AG10803 (cell line): Measurements from ENCODE around the gene PTPRU.
"Not testable (repeated sequence)": the region's sequence is repeated elsewhere in the genome, so short reads cannot be mapped to it uniquely, and the experiment has no call there.

Experiments used
- DNase-seq: peaks from one replicate; pipeline ENCODE4 v3.0.0; 2010; ENCODE audit warnings: low read depth
- H3K4me3 ChIP-seq: 2 replicates; pipeline ENCODE4 v1.5.1; 2011; ENCODE audit warnings: mild to moderate bottlenecking, low read length, control low read depth
- TF ChIP-seq, protein P1 (sequence below): conservative IDR thresholded peaks from 2 replicates; pipeline ENCODE4 v1.5.1; 2011; ENCODE audit warnings: mild to moderate bottlenecking, low read length, control low read depth, inconsistent platforms

PTPRU gene

DNA sequence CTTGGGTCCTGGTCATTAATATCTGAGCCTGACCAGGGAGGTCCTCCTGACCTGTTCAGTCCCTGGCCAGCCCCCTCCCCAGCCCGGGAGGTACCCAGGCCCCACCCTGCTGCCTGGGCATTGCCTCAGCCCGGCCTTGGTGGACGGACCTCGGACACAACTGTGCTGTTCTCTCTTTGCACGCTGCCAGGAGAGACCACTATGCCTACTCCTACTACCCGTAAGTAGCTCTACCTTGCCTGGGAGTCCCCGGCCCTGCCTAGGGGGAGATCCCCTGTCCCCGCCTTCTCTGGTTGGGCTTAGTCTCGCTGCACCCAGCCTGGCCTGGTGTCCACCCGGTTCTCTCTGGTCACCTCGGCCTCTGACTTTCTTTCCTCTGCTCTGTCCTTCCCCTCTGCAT is 53.2 kb downstream of the PTPRU start:
- TF ChIP-seq, protein P1, sequence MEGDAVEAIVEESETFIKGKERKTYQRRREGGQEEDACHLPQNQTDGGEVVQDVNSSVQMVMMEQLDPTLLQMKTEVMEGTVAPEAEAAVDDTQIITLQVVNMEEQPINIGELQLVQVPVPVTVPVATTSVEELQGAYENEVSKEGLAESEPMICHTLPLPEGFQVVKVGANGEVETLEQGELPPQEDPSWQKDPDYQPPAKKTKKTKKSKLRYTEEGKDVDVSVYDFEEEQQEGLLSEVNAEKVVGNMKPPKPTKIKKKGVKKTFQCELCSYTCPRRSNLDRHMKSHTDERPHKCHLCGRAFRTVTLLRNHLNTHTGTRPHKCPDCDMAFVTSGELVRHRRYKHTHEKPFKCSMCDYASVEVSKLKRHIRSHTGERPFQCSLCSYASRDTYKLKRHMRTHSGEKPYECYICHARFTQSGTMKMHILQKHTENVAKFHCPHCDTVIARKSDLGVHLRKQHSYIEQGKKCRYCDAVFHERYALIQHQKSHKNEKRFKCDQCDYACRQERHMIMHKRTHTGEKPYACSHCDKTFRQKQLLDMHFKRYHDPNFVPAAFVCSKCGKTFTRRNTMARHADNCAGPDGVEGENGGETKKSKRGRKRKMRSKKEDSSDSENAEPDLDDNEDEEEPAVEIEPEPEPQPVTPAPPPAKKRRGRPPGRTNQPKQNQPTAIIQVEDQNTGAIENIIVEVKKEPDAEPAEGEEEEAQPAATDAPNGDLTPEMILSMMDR: no peak
- no peak for DNase-seq
- no peak overlapping the region for H3K4me3 ChIP-seq

DNA sequence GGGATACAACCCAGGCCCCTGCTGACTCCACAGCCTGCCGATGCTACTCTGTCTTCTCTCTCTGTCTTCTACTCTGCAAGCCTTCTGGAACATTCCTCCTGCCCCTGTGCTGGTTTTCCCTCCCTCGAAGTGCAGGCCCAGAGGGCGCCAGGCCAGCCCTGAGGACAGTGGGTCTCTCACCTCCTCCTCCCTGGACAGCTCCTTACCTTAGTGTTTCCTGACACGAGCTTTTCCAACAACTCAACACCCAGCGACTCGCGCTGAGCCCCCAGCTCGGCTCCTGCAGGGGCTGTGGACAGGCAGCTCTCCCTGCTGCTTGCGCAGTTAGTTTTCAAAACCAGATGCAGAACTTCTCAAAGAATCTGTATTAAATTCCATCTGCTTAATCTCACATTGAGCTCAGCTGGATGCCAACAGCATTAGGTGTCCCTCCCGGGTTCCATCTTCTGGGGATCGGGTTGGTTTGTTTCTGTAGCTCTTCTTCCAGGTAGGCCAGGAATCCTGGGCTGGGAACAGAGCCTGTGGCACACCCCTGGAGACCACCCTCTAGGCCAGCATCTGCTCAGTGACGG is 54.2 kb downstream of the PTPRU start:
- peak; percentile 27 for DNase-seq
- TF ChIP-seq, protein P1: no peak
- no peak overlapping the region for H3K4me3 ChIP-seq

DNA sequence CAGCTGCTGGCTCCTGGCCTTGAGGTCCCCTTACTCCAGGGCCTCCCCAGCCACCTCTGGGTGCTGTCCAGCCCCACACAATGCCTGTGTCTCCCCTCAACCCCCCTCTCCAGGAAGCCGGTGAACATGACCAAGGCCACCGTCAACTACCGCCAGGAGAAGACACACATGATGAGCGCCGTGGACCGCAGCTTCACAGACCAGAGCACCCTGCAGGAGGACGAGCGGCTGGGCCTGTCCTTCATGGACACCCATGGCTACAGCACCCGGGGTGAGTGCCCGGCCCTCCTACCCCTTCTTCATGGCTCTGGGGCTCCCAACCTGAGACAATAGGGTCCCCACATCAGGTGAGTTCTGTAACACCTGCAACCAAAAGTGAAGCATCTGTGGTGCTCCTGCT is 55.4 kb downstream of the PTPRU start:
- TF ChIP-seq, protein P1: no peak
- no peak for DNase-seq
- no peak overlapping the region for H3K4me3 ChIP-seq

DNA sequence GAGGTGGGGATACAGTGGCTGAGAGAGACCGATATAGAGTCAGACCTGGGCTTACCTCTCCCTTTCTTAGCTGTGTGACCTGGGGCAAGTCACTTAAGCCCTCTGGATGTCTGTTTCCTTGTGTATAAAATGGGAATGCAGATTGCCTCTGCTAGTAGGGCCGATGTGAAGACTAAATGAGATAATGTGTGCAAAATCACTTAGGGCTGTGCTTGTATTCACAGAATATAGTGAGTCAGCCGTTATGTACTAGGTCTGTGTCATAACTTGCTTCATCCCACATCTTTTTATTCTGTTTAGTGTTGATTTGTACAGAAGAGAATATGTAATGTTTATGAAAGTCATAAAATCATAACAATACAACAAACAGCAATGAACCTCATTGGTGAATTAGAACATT is 56.0 kb downstream of the PTPRU start:
- TF ChIP-seq, protein P1: no peak
- no peak overlapping the region for H3K4me3 ChIP-seq
- no peak for DNase-seq

DNA sequence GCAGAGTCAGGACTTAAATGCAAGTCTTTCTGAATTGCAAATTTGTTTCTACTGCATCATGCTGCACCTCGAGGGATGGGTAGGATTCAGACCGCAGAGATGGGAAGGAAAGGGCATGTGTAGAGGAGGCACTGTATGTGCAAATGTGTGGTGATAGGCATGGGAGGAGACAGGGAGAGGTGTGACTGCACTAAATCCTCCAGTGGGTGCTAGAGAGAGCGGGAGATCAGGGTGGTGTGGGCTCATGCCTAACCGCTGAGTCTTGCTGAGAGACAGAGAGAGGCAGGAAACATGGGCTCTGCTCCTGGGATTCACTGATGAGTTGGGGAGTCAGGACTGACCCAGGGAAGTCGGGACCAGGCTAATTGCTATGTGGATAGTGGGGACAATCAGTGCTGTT is 61.1 kb downstream of the PTPRU start:
- no peak for DNase-seq
- TF ChIP-seq, protein P1: no peak
- no peak overlapping the region for H3K4me3 ChIP-seq

DNA sequence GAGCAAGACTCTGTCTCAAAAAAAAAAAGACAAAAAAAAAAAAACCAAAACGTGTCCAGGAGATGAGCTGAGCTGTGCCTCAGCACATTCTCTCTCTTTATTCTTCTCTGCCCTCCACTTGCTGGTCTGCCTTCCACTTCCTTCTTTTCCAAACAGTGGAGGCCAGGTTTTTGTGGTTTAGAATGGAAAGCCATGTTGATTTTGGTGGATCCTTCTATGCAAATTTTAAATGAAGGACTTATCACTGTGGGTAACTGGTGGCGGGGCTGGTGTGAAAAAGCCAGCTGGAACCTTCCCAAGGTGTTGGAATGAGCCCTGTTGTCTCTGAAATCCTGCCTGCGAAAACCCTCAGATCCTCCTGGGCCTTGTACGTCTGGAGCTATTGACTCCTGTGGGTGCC is 61.9 kb downstream of the PTPRU start:
- H3K4me3 ChIP-seq: no peak overlapping the region
- no peak for DNase-seq
- TF ChIP-seq, protein P1: no peak

DNA sequence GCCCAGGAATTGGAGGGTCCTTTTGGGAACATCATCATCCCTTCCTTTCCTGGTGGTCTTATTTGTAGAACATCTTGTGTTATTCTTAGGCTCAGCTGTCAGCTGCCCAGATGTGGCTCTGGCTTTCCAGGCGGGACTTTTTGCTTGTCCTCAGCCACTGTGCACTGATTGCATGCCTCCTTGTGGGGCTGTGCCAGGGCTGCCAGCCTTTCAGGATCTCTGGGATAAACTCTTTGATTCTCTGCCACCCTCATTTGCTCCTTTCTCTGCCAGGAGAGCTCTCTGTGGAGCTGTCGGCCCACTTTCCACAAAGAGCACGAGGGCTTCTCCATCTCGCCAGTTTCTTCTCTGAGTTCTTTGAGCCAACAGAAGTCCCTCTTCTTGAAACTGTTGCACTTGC is 63.1 kb downstream of the PTPRU start:
- no peak overlapping the region for H3K4me3 ChIP-seq
- TF ChIP-seq, protein P1: no peak

DNA sequence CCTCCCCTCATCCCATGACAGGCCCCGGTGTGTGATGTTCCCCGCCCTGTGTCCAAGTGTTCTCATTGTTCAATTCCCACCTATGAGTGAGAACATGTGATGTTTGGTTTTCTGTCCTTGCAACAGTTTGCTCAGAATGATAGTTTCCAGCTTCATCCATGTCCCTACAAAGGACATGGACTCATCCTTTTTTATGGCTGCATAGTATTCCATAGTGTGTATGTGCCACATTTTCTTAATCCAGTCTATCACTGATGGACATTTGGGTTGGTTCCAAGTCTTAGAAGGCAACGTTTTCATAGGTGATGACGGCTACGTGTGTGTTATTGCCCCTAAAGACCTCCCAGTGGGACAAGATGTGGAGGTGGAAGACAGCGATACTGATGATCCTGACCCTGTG is 65.4 kb downstream of the PTPRU start:
- H3K4me3 ChIP-seq, DNase-seq: not testable (repeated sequence)

More for the DNA sequence above, 63.1 kb downstream of the PTPRU start:
- DNase-seq: no peak
